CD4-positive, alpha-beta T cell treated with Interleukin-12 subunit alpha and Interleukin-12 subunit beta, for 1 hour (primary cell): ENCODE results near the gene LPP.

Source experiments
- DNase-seq: peaks from one replicate; pipeline ENCODE4 v3.0.0-alpha.2; 2020

The LPP gene

GRCh38 chr3:188338086-188338485 lies 184.1 kb downstream of the LPP start:
- DNase-seq: no peak

GRCh38 chr3:188339410-188340295 lies 185.7 kb downstream of the LPP start:
- peak; percentile 48 for DNase-seq

DNA sequence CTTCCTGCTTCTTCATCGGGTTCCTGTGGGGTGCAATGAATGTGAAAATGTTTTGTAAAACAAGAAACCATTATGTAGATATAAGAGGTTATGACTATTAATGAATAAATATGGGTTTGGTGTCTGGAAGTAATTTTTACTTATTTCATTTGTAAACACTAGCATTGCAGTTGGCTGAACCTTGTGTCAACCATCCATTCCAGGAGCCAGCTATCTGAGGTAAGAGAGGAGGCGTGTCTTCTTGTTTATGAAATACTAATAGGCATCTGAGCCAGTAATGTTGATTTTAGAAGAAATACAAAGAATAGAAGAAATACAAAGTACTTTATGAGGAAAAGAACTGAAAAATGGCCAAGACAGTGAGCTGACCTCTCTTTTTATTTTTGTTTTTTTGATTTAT lies 187.5 kb downstream of the LPP start:
- no peak for DNase-seq

- DNase-seq: no peak
Observed at GRCh38 chr3:188342991-188343732, 189.2 kb downstream of the LPP start.

DNA sequence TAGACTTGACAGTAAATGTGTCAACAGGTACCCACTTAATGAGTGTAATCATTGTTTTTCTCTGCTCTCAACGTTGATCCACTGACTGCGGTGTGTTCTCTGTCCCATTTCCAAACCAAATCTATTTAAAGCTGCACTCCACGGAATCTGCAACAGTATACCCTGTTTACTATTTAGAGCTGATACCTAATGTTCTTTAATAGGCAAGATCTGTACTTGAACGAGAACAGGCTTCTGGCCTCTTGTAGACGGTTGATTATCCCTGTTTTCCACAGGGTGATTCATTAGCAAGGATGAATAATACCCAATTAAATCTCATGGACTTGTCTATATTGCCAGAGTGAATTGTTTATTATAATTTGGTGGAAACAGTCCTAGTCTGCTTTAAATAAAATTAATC lies 189.9 kb downstream of the LPP start:
- DNase-seq: no peak

- DNase-seq: no peak
Observed at GRCh38 chr3:188345223-188345622, 191.3 kb downstream of the LPP start.

DNA sequence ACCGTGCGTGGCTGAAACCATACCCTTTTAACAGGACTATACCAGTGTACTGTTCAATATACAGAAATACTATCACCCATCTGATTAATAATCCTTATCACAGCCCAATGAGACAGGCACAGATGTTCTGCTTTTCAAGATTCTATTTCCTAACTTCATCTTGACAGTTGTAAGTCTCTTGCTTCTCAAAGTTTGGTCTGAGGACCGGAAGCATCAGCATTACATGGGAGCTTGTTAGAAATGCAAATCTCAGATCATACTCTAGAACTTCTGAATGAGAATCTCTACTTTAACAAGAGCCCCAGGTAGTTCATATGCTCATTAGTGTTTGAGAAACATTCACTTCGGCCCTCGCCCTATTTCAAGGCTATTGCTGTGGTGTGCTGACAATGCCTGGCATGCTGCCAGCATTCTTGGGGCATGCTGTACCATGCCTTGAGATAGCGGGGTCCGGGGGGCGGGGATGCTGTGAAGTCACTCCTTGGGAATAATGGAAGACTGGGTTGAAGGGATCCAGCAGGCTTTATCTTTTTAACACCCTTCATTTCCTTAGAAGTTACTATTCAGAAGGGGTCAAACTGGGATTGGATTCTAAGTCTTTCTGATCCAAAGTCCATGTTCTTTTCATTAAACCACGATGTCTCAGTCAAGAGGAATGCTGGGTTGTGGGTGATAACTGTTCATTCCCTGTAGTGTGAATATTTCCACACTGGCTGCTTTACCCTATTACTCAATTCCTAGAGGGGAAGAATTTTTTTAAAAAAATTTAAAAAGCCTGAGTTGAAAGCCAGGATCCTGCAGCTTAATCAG lies 194.7 kb downstream of the LPP start:
- DNase-seq: no peak

DNA sequence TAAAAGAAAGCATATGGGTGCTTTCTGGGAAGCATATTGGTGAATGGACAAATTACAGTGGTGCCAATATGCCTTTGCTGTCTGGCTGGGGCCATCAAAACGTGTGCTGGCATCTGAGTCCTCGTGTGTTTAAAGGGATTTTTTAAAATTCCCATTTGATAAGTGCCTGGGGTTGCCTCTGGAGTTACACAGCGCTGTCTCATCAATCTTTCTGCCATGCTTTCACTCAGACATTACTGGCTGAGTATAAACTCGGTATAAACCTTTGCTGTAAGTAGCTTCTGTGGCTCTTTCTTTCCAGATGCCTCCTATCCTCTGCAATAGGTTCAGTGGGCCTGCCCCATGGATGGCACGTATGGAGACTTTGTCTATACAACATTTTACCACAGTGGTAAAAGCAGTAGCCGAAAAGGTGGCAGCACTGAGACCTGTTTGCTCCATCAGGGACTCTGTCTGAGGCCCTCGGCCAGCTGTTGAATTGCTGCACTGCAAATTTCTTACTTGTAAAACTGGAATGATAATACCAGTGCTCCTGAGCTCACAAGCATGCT lies 195.5 kb downstream of the LPP start:
- no peak for DNase-seq

DNA sequence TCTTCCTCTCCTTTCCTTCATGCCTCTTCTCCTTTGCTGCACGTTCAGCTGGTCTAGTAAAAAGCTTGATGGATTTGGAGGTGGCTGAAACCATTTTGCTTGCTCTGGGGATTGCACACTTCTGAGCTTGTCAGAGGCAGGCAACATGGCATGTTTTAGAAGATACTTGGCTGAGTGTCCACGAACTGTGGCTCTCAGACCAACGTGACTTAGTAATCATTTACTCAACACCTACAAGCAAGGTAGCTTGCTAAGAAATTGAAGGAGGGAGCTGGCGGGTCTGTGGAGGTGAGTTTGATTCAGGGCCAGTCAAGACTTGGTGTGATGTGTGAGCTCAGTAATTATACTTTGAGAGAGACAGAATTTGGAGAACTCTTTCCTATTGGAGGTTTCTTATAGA lies 196.0 kb downstream of the LPP start:
- DNase-seq: no peak

DNA sequence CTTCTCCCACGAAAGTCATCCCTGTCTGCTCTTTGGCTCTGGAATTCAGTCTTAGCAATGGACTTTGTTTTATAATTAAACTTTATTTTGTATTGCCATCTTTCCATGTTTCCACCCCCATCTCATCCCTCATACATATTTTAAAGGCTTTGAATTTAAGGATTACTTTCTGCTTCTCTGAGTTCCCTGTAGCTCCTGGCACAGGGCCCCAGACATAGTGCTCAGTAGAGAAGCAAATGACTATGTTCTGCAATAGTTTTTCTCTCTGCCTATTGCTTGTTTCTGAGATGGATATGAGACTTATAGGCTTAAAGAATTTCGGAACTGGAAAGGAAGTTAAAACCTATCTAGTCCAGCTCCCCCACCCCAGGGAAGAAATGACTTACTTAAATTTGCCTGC lies 197.0 kb downstream of the LPP start:
- DNase-seq: no peak

GRCh38 chr3:188351648-188352047 lies 197.7 kb downstream of the LPP start:
- DNase-seq: no peak

DNA sequence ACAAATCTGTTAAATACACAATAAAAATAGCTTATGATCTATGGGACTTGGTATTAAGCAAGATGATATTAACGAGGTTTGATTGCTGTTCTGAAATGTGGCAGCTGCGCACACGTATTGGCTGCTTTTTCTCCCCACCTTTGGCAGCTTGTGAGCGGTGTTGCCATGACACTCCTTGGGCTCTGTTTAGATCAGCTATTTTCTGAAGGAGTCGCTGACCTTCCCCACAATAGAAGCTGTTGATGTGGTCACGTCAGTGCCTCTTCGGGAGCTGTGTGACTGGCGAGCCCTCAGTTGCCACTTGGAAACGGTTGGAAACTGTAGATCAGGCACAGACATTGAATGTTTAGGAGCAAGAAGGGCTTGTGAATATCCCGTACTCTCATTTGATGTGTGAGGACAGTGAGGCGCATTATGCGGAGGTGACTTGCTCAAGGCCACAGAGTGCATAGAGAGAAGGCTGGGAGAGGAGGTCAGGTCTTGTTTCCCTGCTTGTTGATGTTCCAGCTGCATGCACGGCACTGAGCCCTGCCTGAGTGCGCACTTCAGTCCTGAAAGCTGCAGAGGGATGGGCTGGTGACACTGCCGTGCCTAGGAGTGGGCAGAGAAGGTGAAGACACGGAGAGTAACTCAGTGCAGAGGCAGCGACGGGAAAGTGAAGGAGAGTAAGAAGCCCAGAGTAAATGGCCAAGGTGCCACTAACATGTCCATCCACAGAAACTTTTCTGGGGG lies 198.4 kb downstream of the LPP start:
- no peak for DNase-seq

- DNase-seq: no peak
Observed at GRCh38 chr3:188353426-188353825, 199.5 kb downstream of the LPP start.

DNA sequence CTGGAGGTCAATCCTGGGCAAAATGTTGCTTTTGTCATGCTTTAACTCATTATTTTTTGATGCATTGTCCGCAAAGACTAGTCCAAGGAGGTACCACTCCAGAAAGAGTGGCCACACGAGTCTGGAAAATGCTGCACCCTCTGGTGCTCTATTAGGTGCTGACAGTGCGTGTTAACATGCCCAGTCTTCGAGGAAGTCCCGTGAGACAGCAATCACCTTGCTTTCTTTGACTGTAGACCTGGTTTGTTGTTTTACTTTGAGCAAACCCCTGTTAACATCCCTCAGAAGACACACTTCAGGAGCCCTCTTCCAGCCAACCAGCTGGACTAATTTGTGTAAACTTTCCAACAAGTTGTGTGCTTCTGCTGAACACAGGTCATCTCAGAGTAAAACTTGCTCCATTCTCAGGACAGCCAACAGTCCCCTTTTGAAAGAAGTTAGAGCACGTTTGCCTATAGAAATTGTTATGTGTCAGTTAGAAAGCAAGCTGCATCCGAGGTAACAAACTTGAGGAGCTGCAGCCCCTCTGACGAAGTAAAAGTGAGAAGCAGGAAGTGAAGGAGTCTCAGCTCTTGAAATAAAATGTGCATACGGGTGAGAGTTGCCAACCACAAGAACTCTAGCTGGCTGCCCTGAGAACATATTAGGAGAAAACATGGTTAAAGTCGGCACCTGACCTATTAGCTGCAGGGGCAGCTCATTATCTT lies 205.0 kb downstream of the LPP start:
- DNase-seq: peak; percentile 43

GRCh38 chr3:188360364-188360881 lies 206.5 kb downstream of the LPP start:
- DNase-seq: no peak

DNA sequence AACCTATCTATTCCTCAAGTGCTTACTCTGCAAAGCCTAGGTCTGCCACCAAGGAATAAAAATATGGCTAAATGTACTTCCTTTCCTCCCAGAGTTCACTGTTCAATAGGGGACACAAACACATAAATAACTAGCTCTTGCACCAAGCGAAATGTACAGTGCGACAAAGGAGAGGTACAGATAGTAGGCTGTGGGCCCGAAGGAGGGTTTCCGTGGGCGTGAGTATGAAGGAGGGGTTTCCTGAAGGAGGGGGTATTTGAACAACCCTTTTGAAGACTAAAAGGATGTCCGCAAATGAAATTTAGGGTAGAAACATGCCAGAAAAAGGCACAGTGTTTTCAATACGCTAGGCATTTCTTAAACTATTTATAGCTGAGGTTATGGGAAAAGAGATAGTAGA lies 207.9 kb downstream of the LPP start:
- peak; percentile 11 for DNase-seq

DNA sequence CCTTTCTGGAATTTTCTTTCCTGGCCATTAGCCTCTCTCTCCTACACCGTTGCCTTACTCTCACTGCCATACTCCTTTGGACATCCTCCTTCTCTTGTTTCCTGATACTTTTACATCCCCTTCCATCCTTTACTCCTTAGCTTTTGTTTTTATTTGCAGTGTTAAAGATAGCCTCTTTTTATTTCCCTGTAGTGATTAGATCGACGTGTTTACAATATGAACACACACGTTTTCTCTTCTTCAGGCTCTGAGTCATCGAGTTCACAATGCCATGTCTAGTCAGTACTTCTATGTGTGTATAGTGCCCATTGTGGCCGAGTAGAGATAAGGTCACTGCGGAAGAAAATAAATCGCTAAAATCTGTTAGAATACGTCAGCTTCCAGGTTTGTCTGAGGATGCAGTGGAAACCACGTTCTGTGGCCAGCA lies 208.5 kb downstream of the LPP start:
- DNase-seq: peak; percentile 25

DNA sequence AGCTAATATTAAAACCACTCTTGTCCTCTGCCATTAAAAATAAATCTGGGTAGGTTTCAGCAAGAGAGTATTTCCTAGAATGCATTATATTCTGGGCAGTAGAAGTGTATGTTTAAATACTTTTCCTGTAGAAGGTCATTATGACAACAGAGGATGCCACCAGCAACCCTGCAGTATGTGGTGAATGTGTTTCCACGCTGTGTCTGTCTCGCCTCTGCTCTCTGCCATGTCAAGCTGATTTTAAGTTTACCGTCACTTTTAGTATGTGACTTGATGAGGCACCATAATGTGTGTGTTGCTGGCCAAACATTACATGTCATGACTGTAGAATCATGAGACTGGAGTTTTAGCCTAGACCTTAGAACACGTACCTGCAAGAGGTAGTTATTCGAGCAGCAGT lies 211.2 kb downstream of the LPP start:
- no peak for DNase-seq

GRCh38 chr3:188365988-188366698 lies 212.2 kb downstream of the LPP start:
- no peak for DNase-seq

- no peak for DNase-seq
Observed at GRCh38 chr3:188367678-188368077, 213.7 kb downstream of the LPP start.

DNA sequence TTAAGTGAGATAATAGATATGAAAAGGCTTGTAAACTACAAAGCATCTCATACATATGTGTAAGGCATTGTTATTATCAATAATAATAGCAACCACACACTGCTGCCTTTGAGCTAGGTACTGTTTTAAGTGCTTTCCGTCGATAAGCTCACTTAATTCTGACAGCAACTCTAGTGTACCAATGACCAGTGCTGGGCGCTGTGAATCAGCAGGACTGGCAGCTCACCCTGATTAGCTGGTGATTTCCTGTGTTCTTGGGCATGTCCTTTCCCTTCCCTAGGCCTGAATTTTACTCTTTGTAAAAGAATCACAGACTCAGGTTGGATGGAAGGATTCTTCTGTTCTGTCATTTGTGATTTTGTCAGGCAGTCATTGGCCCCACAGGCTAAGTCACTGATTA lies 215.6 kb downstream of the LPP start:
- no peak for DNase-seq
